ENCODE results near the gene CA12.
A peak's percentile ranks its signal among the peaks of the same experiment; 100 is the strongest.

CA12 gene

GRCh38 chr15:63299943-63300575 is 81.6 kb downstream of the CA12 start:
- peak in 1 of 2 experiments; percentile 49 for DNase-seq

GRCh38 chr15:63296195-63296594 is 85.5 kb downstream of the CA12 start:
- no peak for DNase-seq

GRCh38 chr15:63295341-63295740 is 86.3 kb downstream of the CA12 start:
- no peak for DNase-seq

GRCh38 chr15:63294359-63294758 is 87.3 kb downstream of the CA12 start:
- no peak for DNase-seq

- DNase-seq: no peak
Measured at GRCh38 chr15:63292771-63293170, 88.9 kb downstream of the CA12 start.

GRCh38 chr15:63292241-63292640 is 89.4 kb downstream of the CA12 start:
- DNase-seq: no peak

- no peak for DNase-seq
Measured at GRCh38 chr15:63291507-63291906, 90.1 kb downstream of the CA12 start.

- peak in 1 of 2 experiments; percentile 70 for DNase-seq
Measured at GRCh38 chr15:63288778-63289378, 92.8 kb downstream of the CA12 start.

- peak in 1 of 2 experiments; percentile 10 for DNase-seq
Measured at GRCh38 chr15:63288342-63288741, 93.3 kb downstream of the CA12 start.

- no peak for DNase-seq
Measured at GRCh38 chr15:63287109-63287508, 94.5 kb downstream of the CA12 start.

- no peak for DNase-seq
Measured at GRCh38 chr15:63284335-63284734, 97.3 kb downstream of the CA12 start.

GRCh38 chr15:63283126-63283525 is 98.5 kb downstream of the CA12 start:
- no peak for DNase-seq

- peak; percentile 79 to 84 for DNase-seq
Measured at GRCh38 chr15:63277893-63278456, 103.7 kb downstream of the CA12 start.

- DNase-seq: peak; percentile 71 to 95
Measured at GRCh38 chr15:63277038-63277892, 104.4 kb downstream of the CA12 start, which contains the start of gene APH1B. Gene APH1B (plus strand): TSS chr15:63277605. CDS start chr15:63277624, 19 bp downstream.

GRCh38 chr15:63276342-63277037 is 105.2 kb downstream of the CA12 start:
- DNase-seq: peak in 1 of 2 experiments; percentile 50

- DNase-seq: no peak
Measured at GRCh38 chr15:63274427-63274826, 107.2 kb downstream of the CA12 start.

Data from NCI-H526 (cell line).